GM21367 (cell line): ENCODE results near the gene ZXDC.

Experiments
- ATAC-seq: cut with Tn5 transposase; IDR thresholded peaks from one replicate; pipeline ENCODE4 v1.9.1; 2021; ENCODE audit not compliant: unreplicated experiment

The ZXDC gene

DNA sequence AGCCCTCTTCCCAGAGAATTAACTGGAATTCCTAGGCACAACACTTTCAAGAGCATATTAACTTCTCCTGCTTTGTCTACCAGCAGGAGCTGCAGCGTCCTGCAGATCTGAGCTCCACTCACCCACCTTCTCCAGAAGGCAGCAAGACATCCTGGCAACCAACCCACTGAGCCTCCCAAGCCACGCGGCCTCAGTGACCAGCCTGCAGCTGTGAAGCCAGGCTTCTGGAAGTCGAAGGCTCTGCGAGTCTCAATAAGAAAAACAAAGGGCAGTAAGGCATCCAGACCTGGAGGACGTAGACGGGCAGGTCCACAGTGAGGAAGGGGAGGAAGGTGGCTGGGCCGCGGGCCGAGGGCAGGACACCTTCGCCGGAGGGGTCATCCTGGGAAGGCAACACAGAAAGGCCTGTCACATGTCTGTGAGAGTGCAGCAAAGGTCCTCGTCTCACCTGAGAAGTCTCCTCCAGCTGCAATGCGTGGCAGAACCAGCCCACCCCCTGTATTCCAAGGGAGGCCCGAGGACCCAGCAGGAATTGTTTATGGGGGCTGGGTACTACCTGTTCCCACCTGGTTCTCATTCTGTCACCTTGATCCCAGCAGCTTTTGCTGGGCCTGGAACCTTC lies 36.2 kb downstream of the ZXDC start:
- no peak for ATAC-seq

DNA sequence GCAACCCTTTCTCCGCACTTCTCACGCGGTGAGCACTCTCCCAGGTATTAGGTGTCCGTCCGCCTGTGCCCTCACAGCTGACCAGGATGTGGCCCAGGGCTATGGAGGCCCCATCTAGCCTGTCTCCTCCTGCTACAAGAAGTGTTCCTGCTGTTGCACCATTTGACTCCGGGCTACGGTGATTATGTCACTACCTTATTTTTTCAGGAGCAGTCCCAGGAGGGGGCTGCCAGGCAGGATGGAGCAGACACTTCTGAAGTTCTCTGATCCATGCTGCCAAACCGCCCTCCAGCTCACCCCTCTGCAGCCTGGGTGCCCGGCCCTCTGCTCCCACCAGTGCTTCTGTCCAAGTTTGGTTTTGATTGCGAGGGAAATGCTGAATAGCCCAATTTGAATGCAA lies 36.9 kb downstream of the ZXDC start:
- ATAC-seq = no peak

DNA sequence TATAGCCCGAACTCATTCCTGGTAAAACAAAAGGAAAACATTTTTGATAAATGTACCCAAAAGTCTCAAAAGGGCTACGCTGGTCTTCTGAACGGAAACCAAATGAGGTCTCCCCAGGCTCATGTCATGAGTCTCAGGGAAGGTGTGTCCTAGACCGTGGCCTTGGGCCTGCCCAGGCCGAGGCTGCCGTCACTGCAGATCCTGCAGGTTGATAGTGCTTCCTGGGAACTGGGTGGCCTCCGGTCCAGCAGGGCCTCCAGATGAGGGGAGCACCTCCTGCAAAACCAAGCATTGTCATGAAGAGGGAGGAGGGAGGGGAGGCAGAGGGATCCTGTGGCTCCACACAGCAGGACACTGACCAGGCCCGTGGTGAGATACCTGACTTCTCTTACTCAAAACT lies 37.5 kb downstream of the ZXDC start:
- ATAC-seq = no peak

DNA sequence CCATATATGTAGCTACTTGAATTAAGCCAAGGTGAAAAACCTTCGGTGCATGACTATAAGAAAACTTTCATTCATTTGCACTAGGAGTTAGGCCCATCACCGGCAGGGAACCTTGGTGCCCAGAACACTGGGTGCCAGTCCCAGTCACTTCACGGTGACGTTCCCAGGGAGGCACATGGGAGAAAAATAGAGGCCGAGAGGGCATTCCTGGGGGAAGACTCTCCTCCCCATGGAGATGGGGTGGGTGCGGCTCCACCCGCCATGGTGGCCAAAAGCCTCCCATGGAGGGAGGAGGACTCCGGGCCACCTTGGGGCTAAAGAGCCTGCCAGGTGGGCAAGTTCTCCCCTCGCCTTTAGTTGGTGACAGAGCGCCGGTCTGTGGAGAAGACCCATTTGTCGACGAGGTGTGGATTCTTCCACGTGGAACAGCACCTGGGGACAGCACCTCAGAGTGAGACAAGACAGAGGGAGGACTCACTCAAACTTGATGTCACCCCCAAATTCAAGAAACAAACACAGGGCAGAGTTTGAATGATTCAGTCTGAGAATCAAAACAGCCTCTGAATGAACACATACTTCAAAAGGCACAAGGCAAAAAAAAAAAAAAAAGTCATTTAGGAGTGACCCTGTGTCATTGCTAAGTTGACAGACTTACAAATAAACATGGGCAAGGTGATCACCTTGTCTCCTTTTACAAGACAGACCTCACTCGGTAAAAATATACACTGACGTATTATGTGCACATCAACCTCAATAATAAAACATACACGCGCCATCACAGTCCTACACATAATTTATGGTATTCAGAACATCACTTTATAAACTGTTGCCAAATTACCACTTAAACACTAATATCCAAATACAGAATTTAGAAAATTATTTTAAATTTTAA lies 38.6 kb downstream of the ZXDC start:
- no peak for ATAC-seq

DNA sequence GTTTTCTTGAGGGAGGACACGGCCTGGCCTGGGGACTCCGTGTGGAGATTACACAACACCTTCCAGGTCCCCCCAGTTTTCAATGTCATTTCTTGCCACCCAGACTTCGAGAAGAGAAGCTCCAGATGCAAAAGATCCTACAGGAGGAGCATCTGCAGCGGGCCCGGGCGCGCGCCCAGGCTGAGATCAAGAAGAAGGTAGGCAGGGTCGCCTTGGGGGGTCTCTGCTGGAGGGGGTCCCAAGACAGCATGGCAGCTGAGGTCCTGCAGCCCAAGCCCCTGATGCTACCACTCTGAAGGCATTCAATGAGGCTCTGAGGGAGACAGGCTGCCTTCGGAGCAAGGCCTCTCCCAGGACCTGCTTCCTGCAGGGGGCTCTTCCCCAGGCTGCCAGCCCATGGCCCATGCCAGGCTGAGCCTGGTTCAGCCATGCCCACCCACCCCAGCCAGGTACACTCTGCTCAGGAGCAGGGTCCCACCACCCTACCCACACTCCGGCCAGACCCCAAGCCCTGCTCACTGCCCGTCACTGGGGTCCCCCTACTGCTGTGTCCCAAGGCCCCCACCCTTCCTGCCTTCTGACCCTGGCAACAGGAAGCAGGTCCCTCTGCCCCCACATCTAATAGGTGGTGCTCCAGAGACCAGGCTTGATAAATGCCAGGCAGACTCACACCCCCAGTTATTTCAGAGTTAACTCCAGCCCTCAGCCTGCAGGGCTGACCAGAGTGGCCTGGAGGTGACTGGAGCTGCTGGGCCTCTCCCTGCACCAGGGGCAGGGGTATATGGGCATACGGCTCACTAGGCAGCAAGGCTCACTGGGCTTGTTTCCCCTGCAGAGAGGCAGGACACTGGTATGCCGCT lies 40.0 kb downstream of the ZXDC start:
- no peak for ATAC-seq

DNA sequence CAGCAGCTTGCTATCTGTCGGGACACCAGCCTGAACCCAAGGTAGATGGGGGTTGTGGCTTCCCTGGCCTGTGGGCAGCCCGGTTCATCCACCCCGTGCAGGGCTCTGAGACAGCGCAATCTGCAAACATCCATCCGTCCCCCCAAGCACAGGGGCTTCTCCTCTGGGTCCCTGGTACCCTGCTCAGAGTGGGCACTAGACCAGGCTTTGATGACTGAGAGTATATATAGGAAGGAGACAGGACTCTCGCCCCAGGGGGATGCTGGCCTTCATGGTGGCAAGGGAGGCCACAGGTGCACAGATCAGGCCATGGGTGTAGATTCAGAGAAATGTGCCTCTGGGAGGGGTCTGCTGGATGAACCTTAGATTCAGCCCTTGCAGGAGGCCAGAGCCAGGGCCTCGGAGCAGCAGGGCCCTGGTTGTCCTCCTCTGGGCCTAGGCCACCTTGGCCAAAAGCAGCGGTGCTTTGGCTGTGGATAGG lies 40.7 kb downstream of the ZXDC start:
- no peak for ATAC-seq

DNA sequence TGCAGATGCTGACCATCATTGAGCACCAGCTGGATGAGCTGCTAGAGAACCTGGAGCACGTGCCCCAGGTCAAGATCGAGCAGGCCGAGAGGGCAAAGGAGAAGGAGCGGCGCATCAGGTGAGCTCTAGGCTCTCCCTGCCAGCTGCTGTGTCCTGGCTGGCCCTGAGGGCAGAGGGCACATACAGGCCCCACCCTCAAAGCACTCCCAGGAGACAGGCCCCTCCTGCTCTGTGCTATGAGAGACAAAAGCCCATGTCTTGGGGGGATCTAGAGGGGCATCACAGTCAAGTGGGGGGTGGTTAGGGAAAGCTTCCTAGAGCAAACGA lies 41.5 kb downstream of the ZXDC start:
- ATAC-seq = no peak

DNA sequence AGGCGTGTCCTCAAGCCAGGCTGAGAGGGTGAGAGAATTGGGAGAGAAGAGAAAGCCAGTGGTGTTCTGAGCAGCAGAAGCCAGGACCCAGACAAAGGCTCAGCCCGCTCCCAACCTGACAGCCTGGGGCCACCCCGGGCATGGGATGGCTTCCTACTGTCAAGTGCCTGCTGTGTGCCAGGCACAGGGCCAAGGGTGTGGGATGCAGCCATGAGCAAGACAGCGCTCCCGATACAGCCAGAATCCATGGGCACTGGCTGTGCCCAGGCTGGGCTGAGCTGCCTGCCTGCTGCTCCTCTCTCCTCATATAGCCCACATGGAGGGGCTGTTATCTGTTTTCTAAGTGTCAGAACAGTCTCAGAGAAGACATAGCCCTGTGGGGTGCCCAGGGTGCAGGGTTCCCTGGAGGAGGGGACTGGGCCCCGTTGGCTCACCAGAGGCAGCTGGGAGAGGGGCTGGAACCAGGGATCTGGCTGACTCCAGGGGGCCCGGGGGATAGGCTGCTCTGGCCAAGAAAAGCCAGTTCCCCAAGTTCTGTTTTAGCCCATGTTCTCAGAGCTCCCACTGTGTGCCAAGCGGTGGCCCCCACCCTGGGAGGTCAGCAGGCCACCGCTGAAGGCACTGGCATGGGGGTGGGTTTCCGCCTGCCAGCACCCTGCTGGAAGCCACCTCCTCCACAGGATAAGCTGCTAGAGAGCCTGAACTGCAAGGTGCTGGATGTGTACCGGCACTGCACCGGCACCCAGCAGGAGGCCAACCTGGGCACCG lies 42.0 kb downstream of the ZXDC start:
- ATAC-seq = no peak

DNA sequence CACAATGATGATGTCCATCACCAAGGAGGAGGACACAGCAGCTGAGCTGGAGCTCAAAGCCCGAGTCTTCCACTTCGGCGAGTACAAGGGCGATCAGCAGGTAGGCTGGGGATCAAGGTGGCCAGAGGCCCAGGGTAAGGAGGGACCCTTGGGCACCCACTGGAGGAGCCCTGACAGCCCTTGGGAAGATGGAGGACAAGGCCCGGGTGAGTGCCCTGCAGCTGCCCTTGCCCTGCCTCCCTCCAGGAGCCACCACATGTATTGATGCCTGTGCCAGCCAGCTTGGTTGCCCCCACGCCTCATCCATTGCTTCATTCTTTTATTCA lies 42.6 kb downstream of the ZXDC start:
- ATAC-seq = no peak

DNA sequence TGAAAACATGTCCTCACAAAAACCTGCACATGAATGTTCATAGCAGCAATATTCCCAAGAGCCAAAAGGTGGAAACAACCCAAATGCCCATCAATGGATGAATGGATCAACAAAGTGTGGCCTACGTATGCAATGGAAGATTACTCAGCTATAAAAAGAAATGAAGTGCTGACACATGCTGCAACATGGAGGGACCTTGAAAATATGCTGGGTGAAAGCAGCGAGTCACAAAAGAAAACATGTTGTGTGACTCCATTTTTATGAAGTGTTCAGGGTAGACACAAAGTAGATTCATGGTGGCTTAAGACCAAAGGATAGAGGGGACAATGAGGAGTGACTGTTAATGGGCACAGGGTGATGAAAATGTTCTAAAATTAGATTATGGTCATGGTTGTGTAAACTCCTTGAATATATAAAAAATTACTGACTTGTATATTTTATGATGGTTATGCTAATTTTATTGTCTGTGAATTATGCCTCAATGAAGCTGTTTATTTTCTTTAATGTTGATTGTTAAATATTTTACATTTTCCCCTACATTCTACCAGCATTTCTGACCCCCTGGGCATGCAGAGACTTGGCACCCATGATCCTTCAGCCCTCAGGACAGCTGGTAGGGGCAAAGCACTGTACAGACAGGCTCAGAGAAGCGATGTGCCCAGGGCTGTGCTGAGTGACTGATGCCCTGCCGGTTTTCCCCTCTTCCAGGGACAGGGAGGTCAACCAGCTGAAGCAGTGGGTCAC lies 43.2 kb downstream of the ZXDC start:
- no peak for ATAC-seq

DNA sequence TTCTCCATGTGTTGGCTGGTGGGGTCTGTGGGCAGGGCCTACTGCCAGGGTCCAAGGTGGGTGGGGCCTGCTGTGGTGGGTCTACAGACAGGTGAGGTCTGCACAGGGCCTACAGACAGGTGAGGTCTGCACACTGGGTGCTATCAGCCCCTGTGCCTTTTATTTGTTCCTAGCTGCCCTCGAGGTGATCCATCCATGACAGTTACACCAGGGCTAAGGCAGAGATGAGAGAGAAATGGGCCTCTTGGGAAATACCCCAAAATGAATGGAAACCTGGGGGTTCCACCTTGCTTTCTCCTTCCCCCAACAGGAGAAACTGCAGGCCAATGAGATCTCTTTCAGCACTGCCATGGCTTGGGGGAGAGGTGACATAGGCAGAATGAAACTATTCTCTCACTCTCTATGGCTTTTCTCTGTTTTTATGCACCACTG lies 44.6 kb downstream of the ZXDC start:
- peak; percentile 65 for ATAC-seq

DNA sequence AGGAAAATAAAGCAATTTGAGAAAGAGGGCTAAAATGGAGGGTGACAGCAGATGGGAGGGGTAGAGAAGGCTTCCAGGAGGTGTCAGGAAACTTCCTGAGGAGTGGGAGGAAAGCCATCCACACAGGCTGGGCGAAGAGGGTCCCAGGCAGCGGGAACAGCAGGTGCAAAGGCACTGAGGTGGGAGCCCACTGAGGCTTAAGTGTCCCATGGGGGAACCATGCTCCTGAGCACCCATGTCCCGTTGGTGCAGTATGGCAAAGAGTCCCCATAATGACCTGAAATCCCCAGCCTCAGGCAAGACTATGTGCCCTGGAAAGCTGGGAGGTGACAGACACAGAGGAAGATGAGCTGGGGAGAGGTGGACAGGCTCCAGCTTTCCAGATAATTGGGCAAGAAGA lies 50.9 kb downstream of the ZXDC start:
- ATAC-seq = no peak

DNA sequence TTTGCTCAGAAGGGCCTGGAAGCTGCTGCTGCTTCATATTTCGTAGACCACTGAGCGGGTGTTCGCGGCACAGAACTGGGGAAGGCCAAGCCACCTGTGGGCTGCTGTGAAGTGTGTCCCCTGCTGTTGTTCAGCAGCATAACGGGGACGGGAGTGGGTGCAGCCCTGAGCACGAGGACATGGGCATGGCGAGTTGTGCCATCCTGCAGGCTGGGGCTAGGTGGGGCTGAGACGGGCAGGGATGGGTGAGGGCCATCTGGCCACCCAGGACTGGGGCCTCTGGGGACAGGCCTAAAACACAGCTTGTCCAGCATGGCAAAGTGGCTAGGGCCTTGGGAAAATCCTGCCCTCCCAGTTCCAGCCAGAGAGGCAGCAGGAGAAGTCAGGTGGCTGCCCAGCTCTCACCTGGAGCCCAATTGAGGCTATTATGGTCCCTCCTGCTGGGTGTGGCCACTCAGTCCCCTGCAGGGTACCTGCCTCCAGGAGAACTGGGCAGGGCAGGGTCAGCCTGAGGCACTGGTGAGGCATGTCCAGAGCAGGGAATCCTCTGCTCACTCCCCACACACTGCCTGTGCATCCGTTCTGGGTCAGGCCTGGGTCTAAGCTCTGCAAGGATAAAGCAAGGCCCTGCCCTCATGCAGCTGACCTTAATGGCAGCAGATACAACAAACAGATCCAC lies 51.5 kb downstream of the ZXDC start:
- ATAC-seq = no peak

DNA sequence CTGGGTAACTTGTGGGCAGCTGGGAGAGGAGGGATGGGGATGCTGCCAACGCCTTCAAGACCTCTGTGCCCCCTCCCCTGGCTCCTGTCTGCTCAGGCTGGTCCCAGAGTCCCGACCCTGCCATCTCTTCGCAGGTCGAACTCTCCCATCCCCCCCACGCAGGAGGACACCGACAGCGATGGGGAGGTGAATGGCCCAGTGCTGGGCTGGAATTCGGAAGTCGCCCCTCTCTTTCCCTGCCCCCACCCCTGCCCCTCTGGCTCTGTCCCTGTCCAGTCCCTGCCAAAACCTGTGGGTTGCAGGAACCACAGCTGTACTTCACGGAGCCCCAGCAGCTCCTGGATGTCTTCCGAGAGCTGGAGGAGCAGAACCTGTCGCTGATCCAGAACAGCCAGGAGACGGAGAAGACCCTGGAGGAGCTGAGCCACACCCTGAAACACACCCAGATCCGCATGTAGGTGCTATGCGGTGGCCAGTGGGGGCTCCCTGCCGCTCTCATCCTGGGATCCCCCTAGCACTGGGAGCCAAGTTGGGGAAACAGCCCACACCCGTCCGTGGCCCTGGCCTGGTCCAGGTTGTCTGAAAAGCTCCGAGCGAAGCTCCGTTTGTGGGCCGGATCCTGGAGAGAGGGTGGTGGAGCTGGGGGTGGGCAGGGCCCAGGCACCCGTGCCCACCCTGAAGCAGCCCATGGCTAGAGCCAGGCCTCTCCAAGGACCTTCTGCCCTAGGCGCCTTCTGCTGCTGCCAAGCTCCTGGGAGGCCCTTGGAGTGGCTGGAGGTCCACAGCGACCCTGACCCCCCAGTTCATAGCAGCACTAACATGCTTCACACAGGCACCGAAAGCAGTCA lies 52.3 kb downstream of the ZXDC start:
- ATAC-seq = no peak

DNA sequence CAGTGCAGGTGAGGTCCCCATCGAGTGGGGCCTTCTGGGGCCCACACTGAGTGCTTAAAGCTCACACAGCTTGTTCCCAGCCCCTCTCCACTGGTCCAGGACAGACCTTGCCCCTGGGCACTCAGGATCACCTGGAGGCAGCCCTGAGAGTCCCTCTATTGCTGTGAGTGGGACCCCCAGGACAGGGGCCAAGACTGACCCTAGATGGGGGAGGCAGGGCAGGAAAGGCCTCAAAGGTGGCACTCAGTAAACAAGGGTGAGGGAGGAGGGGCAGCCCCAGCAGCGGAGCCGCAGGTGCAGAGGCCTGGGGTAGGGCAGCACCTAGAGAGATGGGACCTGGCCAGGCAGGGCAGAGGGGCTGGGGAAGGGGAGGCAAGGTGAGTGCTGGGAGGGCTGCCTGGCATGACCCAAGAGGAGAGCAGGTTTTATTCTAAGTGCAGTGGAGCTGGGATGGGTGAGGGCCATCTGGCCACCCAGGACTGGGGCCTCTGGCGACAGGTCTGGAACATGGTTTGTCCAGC lies 53.1 kb downstream of the ZXDC start:
- no peak for ATAC-seq

DNA sequence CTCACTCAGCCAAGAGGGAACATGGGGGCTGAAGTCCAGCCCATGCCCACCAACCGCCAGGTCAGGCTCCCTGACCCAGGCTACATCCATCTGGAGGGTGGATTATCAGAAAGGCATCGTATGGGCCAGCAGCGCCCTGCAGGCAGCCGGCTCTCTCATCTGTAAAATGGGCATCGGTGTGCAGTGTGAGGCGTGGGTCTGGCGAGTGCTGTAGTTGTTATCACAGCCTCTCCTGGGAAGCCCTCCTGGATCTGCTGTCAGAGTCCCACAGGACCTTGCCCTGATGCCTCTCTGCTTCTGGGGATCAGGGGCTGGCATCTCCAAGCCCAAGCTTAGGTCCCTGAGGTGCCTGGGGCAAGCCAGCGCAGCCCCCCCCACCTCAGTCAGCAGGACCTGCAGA lies 53.6 kb downstream of the ZXDC start:
- ATAC-seq = no peak

DNA sequence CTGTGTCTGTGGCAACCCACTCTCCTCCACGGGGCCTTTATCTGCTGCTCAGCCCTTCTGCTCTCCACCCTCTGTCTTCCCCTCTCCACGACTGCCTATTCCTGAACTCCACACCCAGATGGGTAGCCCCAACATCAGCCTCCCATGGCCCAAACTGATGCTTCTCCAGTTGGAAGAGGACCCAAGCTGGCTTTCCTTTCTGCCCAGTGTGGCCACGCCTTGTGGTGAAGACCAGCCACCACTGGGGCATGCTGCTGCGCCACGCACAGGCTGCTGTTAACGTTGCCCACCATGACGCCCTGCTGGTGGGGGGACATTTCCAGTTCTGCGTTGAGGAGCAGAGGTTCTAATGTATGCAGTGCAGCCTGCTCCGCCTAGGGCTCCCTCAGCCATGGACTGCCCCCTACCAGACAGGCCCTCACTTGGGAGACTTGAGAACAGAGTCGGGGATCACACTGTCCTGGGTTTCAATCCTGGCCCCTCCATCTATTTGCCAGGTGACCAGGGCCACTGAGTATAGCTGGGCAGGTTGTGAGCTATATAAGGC lies 54.0 kb downstream of the ZXDC start:
- no peak for ATAC-seq
